ENCODE data around the gene DFFA.

DNA sequence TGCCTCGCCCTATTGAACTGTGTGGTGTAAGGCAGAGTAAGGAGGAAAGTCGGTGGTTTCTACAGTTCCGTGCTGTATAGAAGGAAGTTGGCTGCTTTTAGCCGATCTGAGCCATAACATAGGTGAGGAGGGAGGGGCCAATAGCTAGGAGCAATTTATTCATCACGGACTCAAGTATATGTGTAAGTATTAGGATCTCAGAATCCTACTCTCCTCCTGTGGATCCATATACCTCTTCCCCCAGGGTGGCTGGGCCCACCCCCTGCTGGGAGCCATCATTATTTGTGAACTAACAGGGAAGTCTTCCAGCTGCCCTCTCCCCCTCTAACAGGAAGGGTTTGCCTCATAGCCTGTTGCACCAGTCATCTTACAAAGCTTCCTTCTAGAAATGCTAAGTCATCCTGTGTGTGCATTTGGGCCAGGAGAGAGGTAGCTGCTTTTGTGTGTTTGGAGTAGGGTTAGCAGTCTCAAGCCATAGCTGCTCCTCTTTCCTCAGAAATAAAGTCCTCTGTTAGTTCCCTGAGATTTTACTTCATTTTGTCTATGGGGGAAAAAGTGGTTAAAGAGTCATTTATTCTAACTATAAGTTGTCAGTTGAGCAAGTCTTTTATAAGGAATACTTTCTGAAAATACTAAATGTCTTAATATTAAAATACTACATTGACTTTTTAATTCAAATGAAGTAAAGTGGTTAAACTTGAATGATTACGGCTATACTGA lies 57.0 kb downstream of the DFFA start:
- TF ChIP-seq, protein P1, sequence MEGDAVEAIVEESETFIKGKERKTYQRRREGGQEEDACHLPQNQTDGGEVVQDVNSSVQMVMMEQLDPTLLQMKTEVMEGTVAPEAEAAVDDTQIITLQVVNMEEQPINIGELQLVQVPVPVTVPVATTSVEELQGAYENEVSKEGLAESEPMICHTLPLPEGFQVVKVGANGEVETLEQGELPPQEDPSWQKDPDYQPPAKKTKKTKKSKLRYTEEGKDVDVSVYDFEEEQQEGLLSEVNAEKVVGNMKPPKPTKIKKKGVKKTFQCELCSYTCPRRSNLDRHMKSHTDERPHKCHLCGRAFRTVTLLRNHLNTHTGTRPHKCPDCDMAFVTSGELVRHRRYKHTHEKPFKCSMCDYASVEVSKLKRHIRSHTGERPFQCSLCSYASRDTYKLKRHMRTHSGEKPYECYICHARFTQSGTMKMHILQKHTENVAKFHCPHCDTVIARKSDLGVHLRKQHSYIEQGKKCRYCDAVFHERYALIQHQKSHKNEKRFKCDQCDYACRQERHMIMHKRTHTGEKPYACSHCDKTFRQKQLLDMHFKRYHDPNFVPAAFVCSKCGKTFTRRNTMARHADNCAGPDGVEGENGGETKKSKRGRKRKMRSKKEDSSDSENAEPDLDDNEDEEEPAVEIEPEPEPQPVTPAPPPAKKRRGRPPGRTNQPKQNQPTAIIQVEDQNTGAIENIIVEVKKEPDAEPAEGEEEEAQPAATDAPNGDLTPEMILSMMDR (conservative IDR thresholded peaks at IDR 0.05 in 1 of 2, IDR thresholded peaks at IDR 0.05 in 1 of 2; ENCODE audit: low read depth in 1 of 2, low read length in 2 of 2), result no peak
- TF ChIP-seq EZH2 (IDR thresholded peaks at IDR 0.05; ENCODE audit: low read length, missing control alignments), result no peak
